Brain microvascular endothelial cell (primary cell): ENCODE measurements around the gene SLC25A34.

ENCODE experiments used
- DNase-seq: peaks from one replicate; pipeline ENCODE4 v3.0.0-alpha.2; 2020
- H3K27ac ChIP-seq: fragments of 250-450 bp; sonication (Bioruptor Pico); 2 replicates; pipeline ENCODE4 v1.5.1; 2020; ENCODE audit warnings: mild to moderate bottlenecking, moderate library complexity
- H3K27me3 ChIP-seq: fragments of 250-450 bp; sonication (Bioruptor Pico); replicated peaks from 2 replicates; pipeline ENCODE4 v1.5.1; 2020; ENCODE audit warnings: mild to moderate bottlenecking
- H3K36me3 ChIP-seq: fragments of 250-450 bp; sonication (Bioruptor Pico); replicated peaks from 2 replicates; pipeline ENCODE4 v1.5.1; 2020; ENCODE audit warnings: mild to moderate bottlenecking
- H3K4me3 ChIP-seq: 2 replicates; pipeline ENCODE4 v1.5.1; 2011; ENCODE audit warnings: low read depth, mild to moderate bottlenecking, control low read depth, low read length, moderate library complexity
- CTCF ChIP-seq: IDR thresholded peaks from 2 replicates; pipeline ENCODE4 v1.5.1; 2011; ENCODE audit warnings: low read depth, mild to moderate bottlenecking, moderate library complexity, low read length, control low read depth, inconsistent platforms; ENCODE audit errors: missing control alignments
- in situ Hi-C: cut with HindIII; loops from 2 replicates; pipeline ENCODE4 v1.10.0; 2017; ENCODE audit warnings: low sequenced_read_pairs, low pct_ligation_motif_present

Gene SLC25A34

GRCh38 chr1:15717418-15718125 lies 18.5 kb upstream of the SLC25A34 start:
- in situ Hi-C loops: no loop called here
- no peak for DNase-seq
- no peak for TF ChIP-seq CTCF
- no peaks in the 10 kb centered on the region for H3K27me3 ChIP-seq
- no peak overlapping the region for H3K4me3 ChIP-seq
- H3K36me3 ChIP-seq: peaks cover 28% of the 10 kb centered on the region
- no peak overlapping the region for H3K27ac ChIP-seq

- TF ChIP-seq CTCF: no peak
- H3K4me3 ChIP-seq: no peak overlapping the region
- H3K36me3 ChIP-seq: peaks cover 31% of the 10 kb centered on the region
- in situ Hi-C loops: no loop called here
- H3K27me3 ChIP-seq: no peaks in the 10 kb centered on the region
- DNase-seq: no peak
- H3K27ac ChIP-seq: no peak overlapping the region
Observed at GRCh38 chr1:15718199-15718601, 17.9 kb upstream of the SLC25A34 start.

- Histone ChIP-seq H3K27ac (no peak overlapping the region), H3K4me3 (no peak overlapping the region), H3K36me3 (peaks cover 33% of the 10 kb centered on the region), H3K27me3 (no peaks in the 10 kb centered on the region)
- TF ChIP-seq CTCF: no peak
- in situ Hi-C loops: no loop called here
- no peak for DNase-seq
Observed at GRCh38 chr1:15719381-15720120, 16.5 kb upstream of the SLC25A34 start.

GRCh38 chr1:15720861-15721260 lies 15.2 kb upstream of the SLC25A34 start:
- H3K36me3 ChIP-seq: peaks cover 33% of the 10 kb centered on the region
- no peak for TF ChIP-seq CTCF
- no peak overlapping the region for H3K27ac ChIP-seq
- no peak overlapping the region for H3K4me3 ChIP-seq
- H3K27me3 ChIP-seq: no peaks in the 10 kb centered on the region
- DNase-seq: no peak
- in situ Hi-C loops: no loop called here

GRCh38 chr1:15722411-15722810 lies 13.6 kb upstream of the SLC25A34 start:
- no peak for TF ChIP-seq CTCF
- peaks cover 32% of the 10 kb centered on the region for H3K36me3 ChIP-seq
- H3K27me3 ChIP-seq: no peaks in the 10 kb centered on the region
- no peak overlapping the region for H3K4me3 ChIP-seq
- no peak for DNase-seq
- in situ Hi-C loops: no loop called here
- H3K27ac ChIP-seq: no peak overlapping the region
